GM10847 (cell line): ENCODE results near the gene SMARCC1.

Source experiments
- POLR2A ChIP-seq: IDR thresholded peaks from 2 replicates; pipeline ENCODE4 v1.6.1; 2011; ENCODE audit not compliant: insufficient read length; ENCODE audit errors: extremely low read depth

Gene SMARCC1

DNA sequence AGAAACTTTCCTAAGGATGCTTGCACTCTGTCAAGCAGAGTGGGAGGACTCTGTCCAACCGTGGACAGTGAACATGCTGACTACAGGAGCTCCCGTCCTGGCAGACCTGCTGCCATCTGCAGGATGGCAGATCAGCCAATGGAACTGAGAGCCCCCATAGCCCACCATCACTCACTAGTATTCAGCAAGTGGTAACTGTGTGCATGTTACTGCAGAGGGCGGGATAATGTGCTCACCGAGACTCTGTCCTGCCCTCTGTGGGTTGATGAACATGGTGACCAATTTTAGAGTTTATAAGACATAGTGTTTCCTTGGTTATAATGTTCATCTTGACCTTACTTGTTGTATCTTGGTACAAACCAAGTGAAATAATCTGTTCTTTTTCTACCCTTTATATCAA lies 214.5 kb downstream of the SMARCC1 start:
- TF ChIP-seq POLR2A: no peak

- TF ChIP-seq POLR2A: no peak
Measured at GRCh38 chr3:47566667-47567066, 215.0 kb downstream of the SMARCC1 start.

- no peak for TF ChIP-seq POLR2A
Measured at GRCh38 chr3:47565734-47566550, 215.8 kb downstream of the SMARCC1 start.

GRCh38 chr3:47556351-47556750 lies 225.3 kb downstream of the SMARCC1 start:
- no peak for TF ChIP-seq POLR2A

GRCh38 chr3:47554335-47554734 lies 227.4 kb downstream of the SMARCC1 start:
- TF ChIP-seq POLR2A: no peak

DNA sequence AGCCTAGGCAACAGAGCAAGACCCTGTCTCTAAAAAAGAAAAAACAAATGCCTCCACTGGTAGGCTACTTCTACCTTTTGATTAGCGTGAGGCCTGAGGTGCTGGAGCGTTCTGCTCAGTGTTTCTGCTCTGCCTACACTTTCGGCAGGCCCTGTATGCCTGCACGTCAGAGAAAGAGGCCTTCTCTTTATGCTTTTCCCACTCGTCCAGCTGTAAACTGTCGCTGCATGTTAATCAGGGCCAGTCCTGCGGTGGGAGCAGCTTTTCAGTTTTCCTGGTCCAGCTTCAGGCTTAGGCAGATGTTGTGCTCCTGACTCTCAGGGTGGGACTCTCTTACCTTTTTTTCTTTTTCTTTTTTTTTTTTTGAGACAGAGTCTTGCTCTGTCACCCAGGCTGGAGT lies 228.3 kb downstream of the SMARCC1 start:
- TF ChIP-seq POLR2A: no peak

DNA sequence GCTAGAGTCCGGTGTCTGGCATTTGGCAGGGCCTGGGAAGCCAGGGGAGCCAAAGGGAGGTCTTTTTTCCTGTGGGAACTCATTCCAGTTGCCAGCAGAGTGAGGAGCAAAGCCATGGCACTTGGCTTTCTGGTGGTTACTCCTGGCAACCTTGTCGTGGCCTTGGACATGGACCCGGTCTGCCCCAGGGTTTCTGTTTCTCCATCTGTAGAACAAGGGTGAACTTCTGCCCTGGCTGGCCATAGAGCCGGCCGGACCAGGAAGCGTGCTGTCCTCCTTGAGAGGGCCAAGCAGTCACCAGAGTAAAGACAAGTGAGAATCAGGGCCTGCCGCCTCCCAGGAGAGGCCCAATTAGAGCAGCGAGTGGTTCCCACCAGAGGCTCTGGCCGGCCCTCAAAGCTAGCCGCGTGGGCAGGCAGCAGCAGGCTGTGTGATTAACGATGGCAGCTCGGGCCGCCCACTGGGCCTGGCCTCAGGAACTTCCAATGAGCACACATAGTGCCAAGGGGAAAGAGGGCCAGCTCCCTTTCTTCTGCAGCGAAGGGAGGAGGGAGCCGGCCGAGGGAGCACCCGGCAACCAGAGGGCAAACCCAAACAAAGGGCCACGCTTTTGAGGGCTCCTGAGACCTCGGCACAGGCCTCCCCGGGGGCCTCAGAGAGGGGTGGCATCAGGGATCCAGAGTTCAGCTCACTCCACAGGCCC lies 239.1 kb downstream of the SMARCC1 start:
- TF ChIP-seq POLR2A: no peak

- TF ChIP-seq POLR2A: no peak
Measured at GRCh38 chr3:47541583-47542108, 240.0 kb downstream of the SMARCC1 start.

DNA sequence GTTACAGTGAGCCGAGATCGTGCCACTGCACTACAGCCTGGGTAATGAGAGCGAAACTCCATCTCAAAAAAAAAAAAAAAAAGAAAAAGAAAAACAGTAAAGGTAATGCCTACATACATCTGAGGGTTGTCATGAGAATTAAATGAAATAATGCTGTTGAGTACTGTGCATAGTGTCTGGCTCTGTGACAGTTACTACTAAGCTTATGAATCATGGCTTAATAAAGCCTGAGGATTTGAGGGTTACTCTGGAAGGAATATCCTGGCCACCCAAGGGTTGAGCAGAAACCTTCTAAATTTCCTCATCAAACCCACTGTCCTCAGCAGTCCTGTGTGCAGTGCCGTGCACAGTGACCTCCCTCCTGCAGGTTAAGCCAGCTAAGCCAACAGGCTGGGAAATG lies 241.4 kb downstream of the SMARCC1 start:
- no peak for TF ChIP-seq POLR2A

- TF ChIP-seq POLR2A: no peak
Measured at GRCh38 chr3:47536967-47537366, 244.7 kb downstream of the SMARCC1 start.

GRCh38 chr3:47536221-47536891 lies 245.3 kb downstream of the SMARCC1 start:
- TF ChIP-seq POLR2A: no peak
